HG03159 (cell line): ENCODE data around the gene MAST1.
"Not testable (repeated sequence)": the region's sequence is repeated elsewhere in the genome, so short reads cannot be mapped to it uniquely, and the experiment has no call there.

Source experiments
- ATAC-seq: cut with Tn5 transposase; IDR thresholded peaks from one replicate; pipeline ENCODE4 v1.9.1; 2021; ENCODE audit warnings: mild to moderate bottlenecking, moderate library complexity; ENCODE audit not compliant: unreplicated experiment

The MAST1 gene

DNA sequence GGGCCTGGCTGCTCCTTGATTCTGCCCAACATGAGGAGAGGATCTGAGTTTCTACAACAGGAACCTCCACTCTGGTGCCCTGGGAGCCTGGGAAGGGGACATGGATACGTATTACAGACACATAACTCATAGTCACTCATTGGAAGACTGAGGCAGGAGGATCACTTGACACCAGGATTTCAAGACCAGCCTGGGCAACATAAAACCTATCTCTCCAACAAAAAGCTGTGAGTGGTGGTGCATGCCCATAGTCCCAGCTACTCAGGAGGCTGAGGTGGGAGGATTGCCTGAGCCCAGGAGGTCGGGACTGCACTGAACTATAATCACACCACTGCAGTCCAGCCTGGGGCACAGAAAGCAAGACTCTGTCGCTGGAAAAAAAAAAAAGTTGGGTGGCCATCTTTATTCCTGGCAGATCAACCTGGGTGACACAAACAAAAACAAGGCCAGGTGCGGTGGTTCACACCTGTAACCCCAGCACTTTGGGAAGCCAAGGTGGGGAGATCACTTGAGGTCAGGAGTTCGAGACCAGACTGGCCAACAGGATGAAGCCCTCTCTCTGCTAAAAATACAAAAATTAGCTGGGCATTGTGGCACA is 49.8 kb downstream of the MAST1 start:
- no peak for ATAC-seq

DNA sequence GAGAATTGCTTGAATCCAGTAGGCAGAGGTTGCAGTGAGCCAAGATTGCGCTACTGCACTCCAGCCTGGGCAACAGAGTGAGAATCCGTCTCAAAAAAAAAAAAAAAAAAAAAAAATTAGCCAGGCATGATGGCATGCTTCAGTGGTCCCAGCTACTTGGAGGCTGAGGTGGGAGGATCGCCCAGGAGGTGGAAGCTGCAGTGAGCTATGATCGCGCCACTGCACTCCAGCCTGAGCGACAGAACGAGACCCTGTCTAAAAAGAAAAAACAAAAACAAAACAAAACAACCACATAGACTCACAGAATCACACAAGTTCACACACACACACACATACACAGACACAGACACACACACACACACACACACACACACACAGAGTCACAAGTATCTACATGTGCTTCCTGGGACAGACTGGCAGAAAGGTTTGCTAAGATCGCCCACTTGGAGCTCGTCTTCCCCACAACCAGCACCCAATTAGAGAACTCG is 52.0 kb downstream of the MAST1 start:
- not testable (repeated sequence) for ATAC-seq

DNA sequence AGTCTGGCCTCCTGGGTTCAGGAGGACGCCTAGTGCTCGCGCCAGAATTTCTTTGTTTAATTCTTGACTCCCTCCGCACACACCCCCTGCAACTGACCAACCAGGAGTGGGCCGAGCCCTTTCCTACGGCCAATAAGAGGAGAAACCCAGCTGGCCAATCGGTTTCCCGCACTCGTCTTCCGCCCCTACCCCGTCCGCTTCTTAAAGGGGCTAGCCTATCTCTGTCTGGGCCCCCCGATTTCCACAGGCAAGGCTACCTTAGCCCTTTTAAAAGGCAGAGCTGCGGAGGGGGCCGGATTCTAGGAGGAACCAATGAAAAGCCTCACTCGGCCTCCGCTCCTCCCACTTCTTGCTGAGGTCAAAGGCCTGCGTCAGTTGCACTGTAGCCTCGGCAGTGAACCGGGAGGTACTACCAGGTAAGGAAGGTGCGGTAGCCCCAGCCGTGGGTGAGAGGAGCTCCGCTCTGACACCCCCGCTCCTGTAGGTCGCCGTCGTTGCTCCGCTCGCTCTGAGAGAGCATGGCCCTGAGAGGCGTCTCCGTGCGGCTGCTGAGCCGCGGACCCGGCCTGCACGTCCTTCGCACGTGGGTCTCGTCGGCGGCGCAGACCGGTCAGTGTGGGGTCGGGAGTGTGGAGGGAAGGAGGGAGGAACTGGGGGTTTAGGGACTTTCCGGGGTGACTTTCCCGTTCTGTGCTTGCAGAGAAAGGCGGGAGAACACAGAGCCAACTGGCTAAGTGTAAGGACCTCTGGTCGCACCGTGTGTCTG is 52.7 kb downstream of the MAST1 start, which contains the start of gene GCDH:
TSS of gene GCDH (plus strand) at position 374 of the 766 bp plus-strand sequence. CDS start at position 519, 145 bp downstream.
- peak; percentile 93 for ATAC-seq

DNA sequence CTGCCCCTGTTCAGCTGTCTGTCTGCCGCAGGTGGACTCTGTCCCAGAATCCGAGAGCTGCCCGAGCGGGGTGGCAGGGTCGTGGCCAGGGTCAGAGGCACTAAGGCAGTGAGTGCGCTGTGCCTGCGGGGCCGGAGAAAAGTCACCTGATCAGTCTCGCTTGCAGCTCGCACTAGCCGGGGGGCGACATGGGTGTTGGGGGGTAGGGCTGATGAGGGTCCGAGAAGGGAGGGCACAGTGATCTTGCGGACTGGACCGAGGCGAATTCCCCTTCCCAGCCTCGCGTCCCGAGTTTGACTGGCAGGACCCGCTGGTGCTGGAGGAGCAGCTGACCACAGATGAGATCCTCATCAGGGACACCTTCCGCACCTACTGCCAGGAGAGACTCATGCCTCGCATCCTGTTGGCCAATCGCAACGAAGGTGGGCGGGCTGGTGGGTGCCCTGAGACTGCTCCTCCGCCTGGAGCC is 53.3 kb downstream of the MAST1 start:
- no peak for ATAC-seq

DNA sequence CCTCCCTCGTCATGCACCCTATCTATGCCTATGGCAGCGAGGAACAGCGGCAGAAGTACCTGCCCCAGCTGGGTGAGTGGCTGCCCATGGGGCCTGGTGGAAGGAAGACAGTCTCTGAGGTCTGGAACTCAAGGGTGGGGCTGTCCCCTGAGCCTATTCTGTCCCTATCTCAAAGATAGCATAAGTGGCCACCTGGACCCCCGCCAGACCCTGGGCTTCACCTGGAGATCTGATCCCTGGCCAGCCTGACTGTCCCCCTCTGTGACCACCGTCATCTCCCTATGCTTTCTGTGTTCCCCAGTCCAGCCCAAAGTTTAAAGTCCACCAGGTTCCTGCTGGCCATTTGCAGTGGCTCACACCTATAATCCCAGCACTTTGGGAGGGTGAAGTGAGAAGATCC is 55.3 kb downstream of the MAST1 start:
- no peak for ATAC-seq

DNA sequence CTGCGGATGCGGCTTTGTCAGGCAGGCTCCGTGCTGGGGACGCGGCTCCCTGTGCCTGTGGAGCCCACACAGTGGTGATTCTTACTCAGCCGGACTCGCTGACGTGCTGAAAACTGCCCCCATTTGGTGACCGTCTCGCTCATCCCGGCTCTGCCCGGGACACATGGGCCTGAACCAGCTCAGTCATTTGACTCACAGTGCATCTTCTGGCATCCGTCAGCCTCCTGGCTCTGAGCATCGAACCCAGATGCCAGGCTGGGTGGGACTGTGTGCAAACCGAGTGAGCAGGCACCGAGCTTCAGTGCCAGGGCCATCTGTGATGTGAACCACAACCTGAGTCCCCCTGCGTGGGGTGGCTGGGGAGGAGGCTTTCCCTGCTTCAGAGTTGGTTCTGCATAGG is 58.1 kb downstream of the MAST1 start:
- no peak for ATAC-seq

DNA sequence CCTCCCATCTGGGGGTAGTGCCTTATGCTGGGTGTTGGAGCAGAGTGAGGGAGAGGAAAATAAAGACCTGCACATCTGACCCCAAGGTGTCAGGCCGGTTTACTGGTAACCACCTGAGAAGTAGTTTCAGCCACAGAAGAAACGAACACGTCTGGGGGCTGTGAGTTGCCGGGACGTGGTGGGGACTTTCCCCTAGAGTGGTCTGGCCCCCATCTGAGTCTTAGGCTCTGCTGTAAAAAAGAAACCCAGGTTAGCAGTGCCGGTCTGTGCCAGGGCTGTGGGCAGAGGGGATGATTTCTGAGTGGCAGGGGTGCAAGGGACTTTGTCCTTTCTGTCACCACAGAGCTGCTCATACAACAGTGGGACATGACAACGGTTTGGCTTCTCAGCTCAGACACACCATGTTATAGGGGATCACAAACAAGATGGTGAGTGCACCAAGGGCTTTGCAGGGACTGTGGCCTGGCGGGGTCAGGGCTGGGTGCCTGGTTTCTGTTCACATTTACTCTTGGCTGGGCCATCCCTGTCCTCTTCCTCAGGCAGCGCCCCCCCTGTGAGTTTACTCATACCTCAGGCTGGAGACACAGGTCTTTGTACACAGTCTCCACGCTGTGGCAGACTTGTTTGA is 61.7 kb downstream of the MAST1 start:
- peak; percentile 65 for ATAC-seq

DNA sequence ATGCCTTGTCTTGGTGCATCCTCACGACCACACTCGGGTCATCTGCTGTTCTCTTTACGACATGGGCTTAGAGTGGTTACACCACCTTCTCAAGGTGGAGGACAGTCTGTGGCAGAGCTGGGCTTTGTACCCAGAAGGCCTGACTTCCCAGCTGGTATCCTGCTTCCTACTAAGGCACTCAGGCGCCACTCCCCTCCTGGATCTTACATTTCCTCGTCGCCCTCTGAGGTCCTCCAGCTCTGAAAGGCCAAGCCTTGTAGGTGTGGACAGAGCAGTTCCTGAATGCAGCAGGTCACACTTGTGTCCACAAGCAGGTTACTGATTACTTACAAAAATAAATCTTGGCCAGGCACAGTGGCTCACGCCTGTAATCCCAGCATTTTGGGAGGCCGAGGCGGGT is 68.9 kb downstream of the MAST1 start:
- no peak for ATAC-seq

DNA sequence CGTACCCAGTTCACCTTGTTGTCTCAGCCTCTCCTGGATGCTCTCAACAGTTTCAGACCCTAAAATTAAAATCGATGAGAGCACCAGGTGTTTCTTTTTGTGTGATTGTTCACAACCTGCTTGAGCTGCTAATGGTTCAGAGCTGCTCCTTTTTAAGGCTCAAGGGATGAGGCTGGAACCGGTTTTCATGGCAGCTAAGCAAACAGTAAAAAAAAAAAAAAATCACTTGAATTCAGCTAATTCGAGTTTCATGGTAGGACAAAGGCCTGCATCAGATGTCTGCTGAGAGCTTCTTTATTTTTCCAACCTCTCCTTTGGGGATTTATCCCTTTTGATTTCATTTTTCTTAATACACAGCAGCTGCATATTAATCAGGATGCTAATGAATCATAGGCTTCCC is 74.3 kb downstream of the MAST1 start:
- ATAC-seq: no peak

DNA sequence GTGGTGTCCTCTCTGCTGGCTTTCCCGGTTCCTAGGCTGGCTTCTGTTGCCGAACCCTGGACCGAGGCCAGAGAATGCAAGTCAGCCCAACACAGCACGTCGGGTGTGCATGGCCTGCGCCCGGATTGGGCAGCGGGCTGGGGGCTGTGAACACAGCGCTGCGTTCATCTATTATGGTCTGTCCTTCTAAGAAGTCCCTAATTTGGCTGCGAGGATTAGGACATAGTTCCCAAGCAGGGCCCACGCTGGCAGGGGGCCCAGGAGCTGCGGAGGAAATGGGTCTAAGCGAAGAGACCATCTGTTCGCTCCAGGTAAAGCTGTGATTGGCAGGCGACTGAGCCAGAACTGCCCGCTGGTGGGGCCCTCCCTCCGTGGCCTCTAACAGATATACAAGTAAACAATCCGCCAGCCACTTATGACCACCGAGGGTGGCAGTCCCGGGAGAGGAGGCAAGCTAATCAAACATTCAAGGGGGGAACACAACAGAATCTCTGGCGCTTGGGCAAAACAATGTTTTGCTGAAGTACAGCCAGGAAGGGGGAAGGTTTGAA is 74.8 kb downstream of the MAST1 start:
- ATAC-seq: no peak

DNA sequence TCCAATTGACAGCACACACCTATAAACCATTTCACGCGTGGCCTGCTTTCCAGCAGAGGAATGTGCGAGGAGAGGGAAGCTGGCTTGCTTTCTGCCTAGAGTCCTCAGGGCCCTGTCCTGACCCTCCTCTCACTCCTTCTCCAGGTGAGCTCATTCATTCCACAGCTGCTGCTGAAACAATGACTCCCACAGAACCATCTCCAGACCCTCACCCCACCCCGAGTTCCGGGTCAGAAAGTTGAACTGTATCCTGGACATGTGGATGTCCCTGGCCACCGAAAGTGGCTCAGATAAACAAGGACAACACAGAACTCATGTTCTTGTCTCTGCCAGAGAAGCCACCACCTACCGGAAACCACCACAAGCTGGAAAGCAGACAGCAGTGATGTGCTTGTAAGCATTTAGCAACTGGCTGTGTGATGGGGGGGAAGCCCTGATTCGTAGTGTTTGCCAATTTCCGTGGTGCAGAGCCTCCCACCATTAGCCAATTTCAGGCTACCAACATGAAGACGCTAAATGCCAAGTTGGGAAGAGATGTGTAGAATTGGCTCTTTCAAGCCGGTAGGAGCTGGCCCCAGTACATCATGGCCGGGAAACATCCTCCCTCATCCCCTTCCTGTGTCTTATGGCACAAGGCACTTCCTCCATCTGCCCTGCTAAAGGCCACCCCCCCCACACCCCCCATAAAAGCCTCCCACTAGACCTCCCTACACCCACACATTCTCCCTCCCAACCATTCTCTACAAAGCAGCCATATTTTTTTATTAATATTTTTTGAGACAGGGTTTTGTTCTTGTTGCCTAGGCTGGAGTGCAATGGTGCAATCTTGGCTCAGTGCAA is 75.8 kb downstream of the MAST1 start:
- ATAC-seq: no peak

DNA sequence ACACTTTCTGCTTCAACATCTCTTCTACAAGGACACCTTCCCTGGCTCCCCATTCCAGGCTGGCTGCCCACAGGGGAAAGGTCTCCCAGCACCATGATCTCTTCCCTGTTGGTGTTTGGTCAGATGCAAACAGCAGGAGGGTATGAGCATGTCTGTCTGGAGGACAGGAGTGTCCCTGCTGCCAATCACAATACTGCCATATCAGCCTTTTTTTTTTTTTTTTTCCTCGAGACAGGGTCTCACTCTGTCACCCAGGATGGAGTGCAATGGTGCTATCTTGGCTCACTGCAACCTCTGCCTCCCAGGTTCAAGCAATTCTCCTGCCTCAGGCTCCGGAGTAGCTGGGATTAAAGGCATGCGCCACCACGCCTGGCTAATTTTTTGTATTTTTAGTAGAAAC is 77.5 kb downstream of the MAST1 start:
- ATAC-seq: not testable (repeated sequence)

DNA sequence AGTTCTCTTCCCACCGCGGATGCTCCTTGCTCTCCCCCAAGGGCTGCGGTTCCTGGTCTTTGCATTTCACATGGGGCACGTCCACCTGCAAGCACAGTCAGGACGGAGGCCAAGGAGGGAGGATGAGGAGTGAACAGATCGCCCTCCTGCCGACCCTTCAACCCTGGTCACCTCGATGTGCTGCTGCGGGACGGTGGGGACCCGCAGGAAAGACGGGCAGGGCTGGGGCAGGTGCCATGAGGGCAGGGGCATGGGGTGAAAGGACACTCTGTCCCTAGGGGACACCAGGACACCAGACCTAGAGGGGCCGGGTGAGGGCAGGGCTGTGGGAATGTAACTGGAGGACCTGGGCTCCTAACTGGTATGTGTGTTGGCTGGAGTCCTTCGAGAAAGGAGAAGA is 79.9 kb downstream of the MAST1 start:
- no peak for ATAC-seq

DNA sequence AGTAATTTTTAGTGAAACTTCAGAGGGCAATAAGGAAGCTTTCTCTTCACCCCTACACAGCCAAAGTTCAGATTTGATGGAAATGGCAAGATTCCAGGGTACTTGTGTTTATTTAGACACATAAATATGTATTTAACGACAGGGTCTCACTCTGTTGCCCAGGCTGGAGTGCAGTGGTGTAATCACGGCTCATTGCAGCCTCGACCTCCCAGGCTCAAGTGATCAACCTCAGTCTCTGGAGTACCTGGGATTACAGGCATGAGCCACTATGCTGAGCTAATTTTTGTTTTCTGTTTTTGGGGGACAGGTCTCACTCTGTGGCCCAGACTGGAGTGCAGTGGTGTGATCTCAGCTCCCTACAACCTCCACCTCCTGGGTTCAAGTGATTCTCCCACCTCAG is 82.7 kb downstream of the MAST1 start:
- no peak for ATAC-seq

DNA sequence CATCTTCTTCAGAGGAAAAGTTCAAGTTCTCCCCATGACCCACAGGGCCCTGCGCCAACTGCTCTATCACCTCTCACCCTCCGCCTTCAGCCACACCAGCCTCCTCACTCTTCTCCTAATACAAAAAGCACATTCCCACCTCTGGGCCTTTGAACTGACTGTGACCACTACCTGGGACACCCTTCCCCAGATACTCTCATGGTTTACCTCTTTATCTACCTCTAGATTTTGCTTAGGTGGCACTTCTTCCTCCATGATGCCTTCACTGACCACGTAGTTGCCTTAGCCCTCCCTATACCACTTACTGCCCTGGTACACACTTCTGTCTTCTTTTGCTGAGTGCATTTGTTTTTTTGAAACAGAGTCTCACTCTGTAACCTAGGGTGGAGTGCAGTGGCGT is 84.6 kb downstream of the MAST1 start:
- ATAC-seq: no peak
